Measurements from ENCODE around the gene LSMEM2.
A peak's percentile ranks its signal among the peaks of the same experiment; 100 is the strongest.

Gene LSMEM2

GRCh38 chr3:50246517-50246954 lies 32.4 kb upstream of the LSMEM2 start:
- H3K36me3 ChIP-seq: peaks cover 72% of the 10 kb centered on the region
- no peaks in the 10 kb centered on the region for H3K9me3 ChIP-seq
- H3K4me3 ChIP-seq (ENCODE audit: low read depth in 1 of 2, low read length in 1 of 2): peak overlapping the region; percentile 66 to 99

GRCh38 chr3:50248387-50248786 lies 30.5 kb upstream of the LSMEM2 start:
- H3K36me3 ChIP-seq: peaks cover 83% of the 10 kb centered on the region
- no peaks in the 10 kb centered on the region for H3K27me3 ChIP-seq
- TF ChIP-seq CTCF (IDR thresholded peaks at IDR 0.05): no peak
- no peaks in the 10 kb centered on the region for H3K9me3 ChIP-seq
- no peak overlapping the region for H3K4me3 ChIP-seq (ENCODE audit: low read depth in 1 of 2, low read length in 1 of 2)
- peaks cover 97% of the 10 kb centered on the region in 2 experiments for H3K4me1 ChIP-seq (ENCODE audit: control insufficient read depth in 1 of 2, insufficient read depth in 1 of 2, low read depth in 1 of 2, low read length in 1 of 2)
- peak overlapping the region; percentile 100 for H3K27ac ChIP-seq

More at GRCh38 chr3:50246517-50246954, 32.4 kb upstream of the LSMEM2 start:
- no peaks in the 10 kb centered on the region for H3K27me3 ChIP-seq
- TF ChIP-seq CTCF (IDR thresholded peaks at IDR 0.05): peak; percentile 24
- peaks cover 97% of the 10 kb centered on the region in 2 experiments for H3K4me1 ChIP-seq (ENCODE audit: control insufficient read depth in 1 of 2, insufficient read depth in 1 of 2, low read depth in 1 of 2, low read length in 1 of 2)
- H3K27ac ChIP-seq: peak overlapping the region; percentile 100

- no peak overlapping the region for H3K4me3 ChIP-seq (ENCODE audit: low read depth in 1 of 2, low read length in 1 of 2)
- peaks cover 88% of the 10 kb centered on the region for H3K36me3 ChIP-seq
- TF ChIP-seq CTCF (IDR thresholded peaks at IDR 0.05): no peak
- no peaks in the 10 kb centered on the region for H3K9me3 ChIP-seq
- peaks cover 97% of the 10 kb centered on the region in 2 experiments for H3K4me1 ChIP-seq (ENCODE audit: control insufficient read depth in 1 of 2, insufficient read depth in 1 of 2, low read depth in 1 of 2, low read length in 1 of 2)
- H3K27ac ChIP-seq: peak overlapping the region; percentile 100
- no peaks in the 10 kb centered on the region for H3K27me3 ChIP-seq
Measured at GRCh38 chr3:50249457-50249856, 29.4 kb upstream of the LSMEM2 start.

- Histone ChIP-seq H3K36me3 (peaks cover 92% of the 10 kb centered on the region), H3K4me3 (ENCODE audit: low read depth in 1 of 2, low read length in 1 of 2) (no peak overlapping the region)
Measured at GRCh38 chr3:50250514-50250913, 28.4 kb upstream of the LSMEM2 start.

GRCh38 chr3:50251220-50251619 lies 27.7 kb upstream of the LSMEM2 start:
- Histone ChIP-seq H3K9me3 (no peaks in the 10 kb centered on the region), H3K27ac (peak overlapping the region; percentile 100), H3K4me1 (ENCODE audit: control insufficient read depth in 1 of 2, insufficient read depth in 1 of 2, low read depth in 1 of 2, low read length in 1 of 2) (peaks cover 92 to 93% of the 10 kb centered on the region in 2 experiments), H3K27me3 (no peaks in the 10 kb centered on the region), H3K4me3 (ENCODE audit: low read depth in 1 of 2, low read length in 1 of 2) (no peak overlapping the region), H3K36me3 (peaks cover 97% of the 10 kb centered on the region)
- no peak for TF ChIP-seq CTCF (IDR thresholded peaks at IDR 0.05)

More at GRCh38 chr3:50250514-50250913, 28.4 kb upstream of the LSMEM2 start:
- Histone ChIP-seq H3K27ac (peak overlapping the region; percentile 100), H3K27me3 (no peaks in the 10 kb centered on the region), H3K9me3 (no peaks in the 10 kb centered on the region), H3K4me1 (ENCODE audit: control insufficient read depth in 1 of 2, insufficient read depth in 1 of 2, low read depth in 1 of 2, low read length in 1 of 2) (peaks cover 97% of the 10 kb centered on the region in 2 experiments)
- TF ChIP-seq CTCF (IDR thresholded peaks at IDR 0.05): no peak

Measured in neutrophil (primary cell).